Fibroblast of peridontal ligament (primary cell): ENCODE data around the gene PEX10.

ENCODE experiments used
- DNase-seq: peaks from one replicate; pipeline ENCODE4 v3.0.0-alpha.2; 2010; ENCODE audit errors: extremely low read depth

PEX10 gene

DNA sequence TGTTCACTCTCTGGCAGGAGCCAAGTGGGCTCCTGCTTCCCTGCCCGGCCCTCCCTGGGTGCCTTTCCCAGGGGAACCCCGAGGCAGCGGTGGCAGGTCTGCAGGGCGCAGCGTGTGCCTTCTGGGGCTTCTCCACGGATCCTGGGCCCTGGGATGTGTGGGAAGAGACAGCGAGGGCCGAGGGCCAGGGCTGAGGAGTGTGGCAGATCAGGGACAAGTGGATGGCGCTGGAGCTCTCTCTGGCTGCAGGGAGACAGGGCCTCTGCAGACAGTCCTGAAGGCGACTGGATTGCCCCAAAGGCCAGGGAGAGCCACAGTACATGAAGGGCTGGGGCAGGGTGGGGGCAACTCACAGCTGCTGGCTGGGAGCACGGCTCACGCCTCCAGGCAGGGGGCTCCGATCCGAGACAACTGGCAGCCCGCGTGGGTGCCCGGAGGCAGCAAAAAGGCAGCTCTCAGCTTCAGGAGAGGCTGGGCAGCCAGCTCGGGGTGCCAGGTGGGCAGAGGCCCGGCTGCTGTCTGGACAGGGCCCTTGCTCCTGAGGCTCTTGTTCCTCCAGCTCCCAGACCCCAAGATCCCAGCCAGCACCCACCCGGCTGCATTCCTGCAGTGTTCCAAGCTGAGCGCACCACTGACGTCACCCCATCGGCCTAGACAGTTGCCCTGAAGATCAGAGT lies 37.0 kb downstream of the PEX10 start:
- no peak for DNase-seq

DNA sequence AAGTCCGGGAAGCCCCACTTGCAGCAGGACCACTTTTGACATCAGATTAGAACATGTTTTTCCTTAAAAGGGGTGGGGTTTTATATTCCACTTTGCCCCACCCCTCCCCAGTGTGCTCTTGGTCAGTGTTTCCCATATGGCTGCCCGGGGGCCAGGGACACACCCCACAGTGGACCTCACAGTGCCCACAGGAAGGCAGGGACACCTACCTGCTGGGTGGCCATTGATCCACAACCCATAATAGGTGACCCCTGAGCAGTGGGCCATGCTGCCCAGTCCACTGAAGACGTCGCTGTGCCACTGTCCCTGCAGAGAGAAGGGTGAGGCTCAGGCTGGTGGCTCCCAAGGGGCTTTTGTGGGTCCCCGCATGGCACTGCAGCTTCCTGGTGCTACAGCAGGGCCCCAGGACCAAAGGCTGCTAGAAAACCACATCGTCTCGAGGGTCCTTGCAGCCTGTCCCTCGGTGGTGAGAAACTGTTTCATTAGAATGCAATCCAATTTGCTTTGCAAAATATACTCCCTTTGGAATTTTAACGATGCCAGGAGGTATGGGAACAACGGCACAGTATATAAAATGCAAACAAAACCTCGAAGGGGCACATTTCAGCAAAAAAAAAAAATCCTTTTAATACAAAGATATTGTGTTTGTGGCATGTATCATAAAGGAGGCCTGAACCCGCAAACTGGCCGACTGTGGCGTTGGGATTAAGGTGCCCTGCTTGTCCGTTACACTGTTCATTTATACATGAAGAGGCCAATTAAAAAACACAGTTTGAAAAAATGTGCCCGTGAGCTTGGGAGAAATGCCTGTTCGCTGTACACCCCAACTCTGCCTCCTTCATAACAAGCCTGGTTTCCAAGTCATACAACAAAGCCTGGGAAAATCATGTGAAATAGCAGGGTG lies 37.9 kb downstream of the PEX10 start:
- no peak for DNase-seq

- DNase-seq: no peak
Observed at GRCh38 chr1:2373551-2374251, 38.7 kb downstream of the PEX10 start.

GRCh38 chr1:2372551-2373490 lies 39.5 kb downstream of the PEX10 start:
- DNase-seq: no peak

DNA sequence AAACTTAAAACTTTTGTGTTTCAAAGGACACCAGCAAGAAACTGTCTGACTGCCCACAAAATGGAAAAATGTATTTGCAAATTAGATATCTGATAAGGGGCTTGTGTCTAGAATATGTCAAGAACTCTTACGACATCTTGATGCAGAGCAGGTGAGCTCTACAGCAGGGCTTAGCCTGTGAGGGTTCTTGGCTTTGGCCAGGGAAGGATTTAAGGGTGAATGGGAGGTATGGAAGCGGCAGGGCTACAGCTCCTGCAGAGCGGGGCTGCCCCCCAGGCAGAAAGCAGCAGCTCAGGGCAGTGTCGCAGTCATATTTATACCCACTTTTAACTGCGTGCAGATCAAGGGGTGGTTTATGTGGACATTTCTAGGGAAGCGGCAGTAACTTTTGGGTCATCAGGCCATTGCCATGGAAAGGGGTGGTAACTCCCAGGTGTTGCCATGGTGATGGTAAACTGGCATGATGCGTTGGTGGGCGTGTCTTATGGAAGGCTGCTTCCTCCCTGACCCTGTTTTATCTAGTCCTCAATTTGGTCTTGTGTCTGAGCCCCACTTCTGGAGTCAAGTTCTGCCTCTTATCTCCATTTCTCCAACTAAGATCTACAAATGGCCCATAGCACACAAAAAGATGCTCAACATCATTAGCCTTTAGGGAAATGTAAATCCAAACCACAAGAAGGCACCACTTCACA lies 44.2 kb downstream of the PEX10 start:
- no peak for DNase-seq

DNA sequence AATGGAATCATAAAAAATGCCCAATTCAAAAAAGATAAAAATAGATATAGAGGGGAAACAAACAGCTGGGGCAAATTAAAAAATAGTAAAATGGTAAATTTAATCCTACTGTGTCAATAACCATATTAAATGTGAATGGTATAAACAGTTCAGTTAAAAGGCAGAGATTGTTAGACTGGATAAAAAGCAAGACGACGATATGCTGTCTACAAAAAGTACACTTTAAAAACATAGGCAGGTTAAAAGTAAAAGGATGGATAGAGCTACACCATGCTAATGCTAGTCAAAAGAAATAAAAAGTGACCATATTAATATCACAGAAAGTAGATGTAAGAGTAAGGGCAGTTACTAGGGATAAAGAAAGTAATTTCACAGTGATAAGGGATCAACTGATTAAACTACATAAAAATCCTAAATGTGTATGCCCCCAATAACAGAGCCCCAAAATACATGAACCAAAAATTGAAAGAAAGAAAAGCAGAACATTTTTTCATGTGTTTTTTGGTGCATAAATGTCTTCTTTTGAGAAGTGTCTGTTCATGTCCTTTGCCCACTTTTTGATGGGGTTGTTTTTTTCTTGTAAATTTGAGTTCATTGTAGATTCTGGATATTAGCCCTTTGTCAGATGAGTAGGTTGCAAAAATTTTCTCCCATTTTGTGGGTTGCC lies 48.4 kb downstream of the PEX10 start:
- no peak for DNase-seq

DNA sequence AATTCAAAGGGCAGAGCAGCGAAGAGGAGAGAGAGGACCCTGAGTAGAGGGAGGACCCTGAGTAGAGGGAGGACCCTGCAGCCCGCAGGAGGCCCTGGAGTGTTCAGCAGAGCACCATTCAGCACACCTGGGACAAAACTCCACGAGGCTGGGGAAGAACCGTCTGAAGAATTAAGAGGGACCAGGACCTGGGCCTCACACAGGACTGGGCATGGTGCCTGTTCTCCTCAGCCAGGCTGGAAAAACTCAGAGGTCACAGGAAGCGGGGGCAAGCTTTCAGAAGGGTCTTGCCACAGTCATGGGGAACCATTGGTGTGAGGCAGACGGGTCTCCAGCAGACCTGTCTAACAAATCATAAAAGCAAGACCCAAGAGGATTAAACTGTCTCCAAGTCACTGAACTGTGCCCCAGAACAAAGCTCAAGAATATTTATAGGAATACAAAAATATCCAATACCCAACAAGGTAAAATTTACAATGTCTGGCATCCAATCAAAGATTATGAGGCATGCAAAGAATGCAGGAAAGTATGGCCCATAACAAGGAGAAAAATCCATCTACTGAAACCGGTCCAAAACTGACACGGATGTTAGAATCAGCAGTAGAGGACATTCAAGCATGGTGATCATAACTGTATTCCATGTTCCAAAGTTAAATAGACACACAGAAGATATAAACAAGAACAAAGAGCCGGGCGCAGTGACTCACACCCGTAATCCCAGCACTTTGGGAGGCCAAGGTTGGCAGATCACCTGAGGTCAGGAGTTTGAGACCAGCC lies 51.6 kb downstream of the PEX10 start:
- no peak for DNase-seq

GRCh38 chr1:2358651-2359640 lies 53.4 kb downstream of the PEX10 start:
- no peak for DNase-seq

DNA sequence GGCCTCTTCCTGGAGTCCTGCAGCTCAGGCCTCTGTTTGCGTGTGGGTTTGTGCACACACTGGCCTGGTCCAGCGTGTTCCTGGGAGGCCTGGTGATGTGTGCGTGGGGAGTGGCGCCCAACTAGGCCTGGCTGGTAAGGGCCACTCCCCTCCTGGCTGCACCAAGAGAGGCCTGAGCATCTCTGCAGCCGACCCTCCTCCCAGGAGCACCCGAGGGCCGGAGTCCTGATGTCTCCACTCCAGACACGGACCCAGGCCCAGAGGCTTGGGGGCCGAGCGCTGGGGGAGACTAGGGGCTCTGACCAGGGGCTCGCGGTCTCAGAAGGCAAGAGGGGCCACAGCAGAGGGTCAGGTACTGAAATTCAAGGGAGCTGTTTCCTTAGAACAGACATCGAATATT lies 54.3 kb downstream of the PEX10 start:
- DNase-seq: no peak

GRCh38 chr1:2356911-2357845 lies 55.2 kb downstream of the PEX10 start:
- DNase-seq: no peak

GRCh38 chr1:2356401-2356800 lies 56.0 kb downstream of the PEX10 start:
- no peak for DNase-seq

GRCh38 chr1:2355373-2356261 lies 56.7 kb downstream of the PEX10 start:
- no peak for DNase-seq

DNA sequence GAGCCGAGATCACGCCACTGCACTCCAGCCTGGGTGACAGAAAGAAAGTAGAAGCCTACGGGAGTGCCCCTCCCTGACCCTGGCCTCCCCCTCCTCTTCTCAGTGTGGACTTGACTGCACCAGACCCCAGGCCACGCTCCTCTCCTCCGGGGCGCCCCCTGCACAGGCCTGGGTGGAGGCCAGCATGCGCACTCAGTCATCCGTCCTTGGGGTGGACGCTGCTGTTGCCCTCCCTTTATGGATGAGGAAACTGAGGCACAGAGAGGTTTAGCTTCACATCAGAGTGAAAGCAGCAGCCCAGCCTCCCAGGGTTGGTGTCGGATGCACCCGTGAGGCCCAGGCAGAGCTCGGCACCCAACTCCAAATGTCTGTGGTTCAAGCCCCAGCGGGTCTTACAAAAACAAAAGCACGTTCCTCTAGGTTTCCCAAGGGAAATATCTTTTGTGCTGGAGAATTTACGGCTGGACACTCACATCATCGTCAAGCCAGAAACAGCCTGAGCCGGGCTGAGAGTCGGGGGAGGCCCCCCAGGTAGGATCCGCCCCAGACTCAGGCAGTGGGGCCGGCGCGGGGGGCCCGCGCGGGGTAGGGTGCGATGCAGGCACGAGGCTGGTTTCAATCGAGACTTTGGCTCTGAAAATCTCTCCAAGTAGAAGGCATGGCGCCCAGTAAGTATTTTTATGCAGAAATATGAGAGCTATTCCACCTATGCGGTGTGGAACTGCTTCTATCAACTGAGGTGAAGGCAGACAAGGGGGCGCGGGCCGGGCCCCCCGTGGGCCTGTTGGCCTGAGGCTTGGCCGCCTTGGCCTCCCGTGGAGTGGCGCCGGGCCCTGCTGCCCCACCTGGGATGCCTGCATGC lies 57.6 kb downstream of the PEX10 start:
- DNase-seq: no peak
